ENCODE results near the gene TM6SF1. TPM values are rescaled to one million over a fixed set of nuclear protein-coding genes. Genes with fewer than 3 reads are reported as not detected.

TM6SF1 gene
- polyA plus RNA-seq, 1 donor from 2014 or later = 0.16 TPM

- Histone ChIP-seq H3K9me3 (ENCODE audit: low read length) (no peaks in the 10 kb centered on the region), H3K9me2 (ENCODE audit: insufficient read depth, low read length) (no peaks in the 10 kb centered on the region), H3K9ac (ENCODE audit: low read length) (no peak overlapping the region), H3K79me2 (replicated peaks; ENCODE audit: insufficient read depth, low read length) (no peaks in the 10 kb centered on the region), H3K4me2 (ENCODE audit: low read length) (no peak overlapping the region), H3K27ac (ENCODE audit: low read length) (no peak overlapping the region), H2AFZ (ENCODE audit: low read depth, low read length) (no peak overlapping the region), H3F3A (ENCODE audit: insufficient read depth, low read length, poor library complexity, severe bottlenecking) (no peaks in the 10 kb centered on the region), H3K36me3 (ENCODE audit: insufficient read depth, low read length) (peaks cover 5% of the 10 kb centered on the region), H3K27me3 (ENCODE audit: insufficient read depth, low read depth, low read length) (peaks cover 25% of the 10 kb centered on the region), H4K20me1 (ENCODE audit: insufficient read depth) (no peaks in the 10 kb centered on the region), H3K4me3 (ENCODE audit: low read length) (no peak overlapping the region)
- TF ChIP-seq EZH2 (IDR thresholded peaks at IDR 0.05; ENCODE audit: borderline replicate concordance, insufficient read depth, low read length, poor library complexity, severe bottlenecking) = no peak
- TF ChIP-seq SMC3 (conservative IDR thresholded peaks at IDR 0.05; ENCODE audit: poor library complexity) = no peak
- no peak for TF ChIP-seq TAF1 (IDR thresholded peaks at IDR 0.05; ENCODE audit: low read depth)
- TF ChIP-seq RAD21 (conservative IDR thresholded peaks at IDR 0.05) = no peak
- no peak for TF ChIP-seq EP300 (conservative IDR thresholded peaks at IDR 0.05; ENCODE audit: poor library complexity, severe bottlenecking)
- TF ChIP-seq REST (IDR thresholded peaks at IDR 0.05; ENCODE audit: borderline replicate concordance) = no peak
- TF ChIP-seq CTCF (IDR thresholded peaks at IDR 0.05; ENCODE audit: poor library complexity, severe bottlenecking) = no peak
- no peak for TF ChIP-seq POLR2AphosphoS5 (IDR thresholded peaks at IDR 0.05)
- TF ChIP-seq MXI1 (conservative IDR thresholded peaks at IDR 0.05; ENCODE audit: poor library complexity, severe bottlenecking) = no peak
Measured at GRCh38 chr15:83109532-83109931, 2.1 kb downstream of the TM6SF1 start.

- Histone ChIP-seq H3K27me3 (ENCODE audit: insufficient read depth, low read depth, low read length) (peaks cover 25% of the 10 kb centered on the region), H3K79me2 (replicated peaks; ENCODE audit: insufficient read depth, low read length) (no peaks in the 10 kb centered on the region), H3K36me3 (ENCODE audit: insufficient read depth, low read length) (peaks cover 5% of the 10 kb centered on the region), H3K9me2 (ENCODE audit: insufficient read depth, low read length) (no peaks in the 10 kb centered on the region), H3K4me2 (ENCODE audit: low read length) (no peak overlapping the region), H3F3A (ENCODE audit: insufficient read depth, low read length, poor library complexity, severe bottlenecking) (no peaks in the 10 kb centered on the region), H4K20me1 (ENCODE audit: insufficient read depth) (no peaks in the 10 kb centered on the region), H2AFZ (ENCODE audit: low read depth, low read length) (no peak overlapping the region), H3K4me3 (ENCODE audit: low read length) (no peak overlapping the region), H3K9me3 (ENCODE audit: low read length) (no peaks in the 10 kb centered on the region), H3K9ac (ENCODE audit: low read length) (no peak overlapping the region), H3K27ac (ENCODE audit: low read length) (no peak overlapping the region)
- TF ChIP-seq EZH2 (IDR thresholded peaks at IDR 0.05; ENCODE audit: borderline replicate concordance, insufficient read depth, low read length, poor library complexity, severe bottlenecking) = no peak
- no peak for TF ChIP-seq POLR2AphosphoS5 (IDR thresholded peaks at IDR 0.05)
- TF ChIP-seq RAD21 (conservative IDR thresholded peaks at IDR 0.05) = no peak
Measured at GRCh38 chr15:83110381-83110780, 2.9 kb downstream of the TM6SF1 start.

- H3K27me3 ChIP-seq (ENCODE audit: insufficient read depth, low read depth, low read length) = peaks cover 25% of the 10 kb centered on the region
- no peaks in the 10 kb centered on the region for H3K9me3 ChIP-seq (ENCODE audit: low read length)
- TF ChIP-seq EP300 (conservative IDR thresholded peaks at IDR 0.05; ENCODE audit: poor library complexity, severe bottlenecking) (no peak), POLR2AphosphoS5 (IDR thresholded peaks at IDR 0.05) (no peak), CTCF (IDR thresholded peaks at IDR 0.05; ENCODE audit: poor library complexity, severe bottlenecking) (no peak)
- no peaks in the 10 kb centered on the region for H4K20me1 ChIP-seq (ENCODE audit: insufficient read depth)
- no peak overlapping the region for H3K4me2 ChIP-seq (ENCODE audit: low read length)
- H2AFZ ChIP-seq (ENCODE audit: low read depth, low read length) = no peak overlapping the region
- H3F3A ChIP-seq (ENCODE audit: insufficient read depth, low read length, poor library complexity, severe bottlenecking) = no peaks in the 10 kb centered on the region
- no peaks in the 10 kb centered on the region for H3K79me2 ChIP-seq (replicated peaks; ENCODE audit: insufficient read depth, low read length)
- no peak overlapping the region for H3K27ac ChIP-seq (ENCODE audit: low read length)
- no peak overlapping the region for H3K9ac ChIP-seq (ENCODE audit: low read length)
- H3K9me2 ChIP-seq (ENCODE audit: insufficient read depth, low read length) = no peaks in the 10 kb centered on the region
- no peak overlapping the region for H3K4me3 ChIP-seq (ENCODE audit: low read length)
- peaks cover 5% of the 10 kb centered on the region for H3K36me3 ChIP-seq (ENCODE audit: insufficient read depth, low read length)
Measured at GRCh38 chr15:83111149-83111548, 3.7 kb downstream of the TM6SF1 start.
